ENCODE measurements around the gene EWSR1.

Gene EWSR1

DNA sequence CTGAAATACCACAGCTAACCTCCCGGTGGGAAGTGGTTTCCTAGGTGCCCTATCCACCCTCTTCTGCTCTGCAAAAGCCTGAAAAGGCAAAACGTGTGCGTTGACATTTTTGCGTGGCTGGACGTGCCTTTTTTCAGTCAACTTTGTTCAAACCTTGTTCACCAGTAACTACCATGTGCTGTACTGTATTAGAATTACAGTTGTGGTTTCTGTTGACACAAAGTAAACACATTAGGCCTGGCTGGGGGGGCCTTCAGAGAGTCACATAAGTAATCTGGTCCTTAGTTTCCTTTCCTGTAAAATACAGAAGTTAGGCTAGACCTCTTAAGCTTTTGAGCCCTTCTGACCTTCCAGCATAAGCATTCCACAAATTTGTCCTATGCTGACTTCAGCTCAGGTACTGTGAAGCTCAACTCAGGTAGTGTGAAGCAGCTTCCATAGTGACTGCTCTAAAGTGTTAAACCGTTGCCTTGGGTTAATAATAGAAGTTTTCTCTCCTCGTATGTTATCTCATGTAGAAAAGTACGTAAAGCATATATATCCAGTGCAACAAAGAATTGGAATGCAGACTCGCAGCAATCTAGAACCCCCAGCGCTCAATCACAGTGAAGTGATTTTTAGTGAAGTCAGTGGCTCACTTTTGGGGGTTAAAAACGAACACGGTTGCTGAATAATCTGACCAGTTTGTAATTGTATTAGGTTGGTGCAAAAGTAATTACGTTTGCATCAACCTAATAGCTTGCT is 1.8 kb downstream of the EWSR1 start:
- no peak for DNase-seq

- no peak for DNase-seq
Observed at GRCh38 chr22:29270475-29271271, 2.6 kb downstream of the EWSR1 start.

GRCh38 chr22:29272624-29273023 is 4.6 kb downstream of the EWSR1 start:
- no peak for DNase-seq

DNA sequence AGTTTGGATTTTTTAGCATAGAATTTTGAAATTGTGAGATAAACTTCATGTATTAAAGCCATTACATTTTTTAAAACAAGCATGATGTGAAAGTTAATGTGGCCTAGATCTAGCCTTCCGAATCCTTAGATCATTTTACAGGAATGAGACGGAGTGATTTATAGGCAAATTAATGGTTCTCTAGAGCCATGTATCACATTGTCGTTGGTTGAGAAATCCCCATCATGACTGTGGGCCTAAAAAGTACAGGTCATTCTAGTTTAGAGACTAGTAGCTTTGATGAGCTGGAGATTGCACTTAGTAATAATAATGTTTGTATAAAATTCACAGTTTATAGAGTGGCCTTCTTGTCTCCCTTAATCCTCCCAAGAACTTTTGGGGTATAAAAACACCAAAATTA is 7.1 kb downstream of the EWSR1 start:
- DNase-seq: no peak

DNA sequence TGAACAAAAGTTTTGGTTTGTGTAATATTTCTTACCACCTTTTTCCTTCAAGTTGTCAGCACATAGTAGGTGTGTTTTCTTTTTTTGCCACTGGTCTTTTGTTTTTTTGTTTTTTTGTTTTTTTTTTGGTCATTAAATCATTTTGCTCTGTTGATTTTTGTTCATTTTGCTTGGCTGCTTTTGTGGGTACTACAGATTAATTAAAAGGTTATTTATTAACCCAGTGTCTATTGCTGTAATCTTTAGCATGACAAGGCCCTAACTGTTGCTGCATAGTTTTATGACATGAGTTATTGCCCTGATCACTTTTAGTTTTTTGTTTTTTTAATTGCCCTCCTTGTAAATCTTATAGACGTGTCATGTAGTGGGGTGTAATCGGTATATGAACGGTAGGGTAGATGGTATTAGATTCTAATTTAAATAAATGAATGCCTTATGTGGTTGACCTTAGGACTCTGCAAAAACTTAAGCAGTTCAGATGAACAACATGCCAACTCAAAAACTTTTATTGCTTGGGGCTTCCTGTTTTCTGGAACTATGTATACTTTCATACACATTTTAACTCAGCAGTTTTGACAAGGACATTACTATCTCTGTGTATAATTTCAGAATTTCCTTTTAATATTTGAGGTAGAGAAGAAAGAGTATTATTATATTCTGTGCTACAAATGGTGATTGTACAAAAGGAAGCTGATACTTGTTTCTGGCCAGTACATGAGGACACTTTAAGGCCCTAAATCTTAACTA is 7.9 kb downstream of the EWSR1 start:
- DNase-seq: no peak

DNA sequence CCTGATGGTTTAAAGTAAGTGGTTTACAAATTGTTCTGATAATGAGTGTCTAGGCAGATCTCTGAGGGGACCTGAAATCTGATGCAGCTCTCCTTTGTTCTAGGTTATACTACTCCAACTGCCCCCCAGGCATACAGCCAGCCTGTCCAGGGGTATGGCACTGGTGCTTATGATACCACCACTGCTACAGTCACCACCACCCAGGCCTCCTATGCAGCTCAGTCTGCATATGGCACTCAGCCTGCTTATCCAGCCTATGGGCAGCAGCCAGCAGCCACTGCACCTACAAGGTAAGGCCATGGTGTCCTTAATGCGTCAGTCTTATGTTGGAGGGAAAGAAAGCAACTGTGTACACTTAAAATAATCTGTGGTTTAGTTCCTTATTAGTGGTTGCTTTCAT is 9.9 kb downstream of the EWSR1 start:
- DNase-seq: no peak

DNA sequence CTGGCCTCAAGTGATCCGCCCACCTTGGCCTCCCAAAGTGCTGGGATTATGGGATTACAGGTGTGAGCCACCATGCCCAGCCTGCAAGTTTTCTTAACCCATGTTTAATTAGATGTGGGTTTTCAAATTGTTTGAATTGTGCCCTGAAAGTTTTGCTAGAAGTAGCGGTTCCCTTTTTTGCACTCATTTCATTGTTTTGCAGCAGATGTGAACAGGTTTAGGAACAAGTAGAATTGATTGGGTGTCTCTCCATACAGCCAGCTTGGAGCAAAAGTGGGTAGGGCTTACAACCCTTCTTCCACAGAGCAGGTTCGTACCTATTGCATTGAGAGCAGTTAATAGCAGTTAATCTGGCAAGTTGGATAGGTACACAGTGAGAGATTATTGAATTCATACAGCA is 16.1 kb downstream of the EWSR1 start:
- DNase-seq: no peak

GRCh38 chr22:29288837-29289236 is 20.8 kb downstream of the EWSR1 start:
- no peak for DNase-seq

DNA sequence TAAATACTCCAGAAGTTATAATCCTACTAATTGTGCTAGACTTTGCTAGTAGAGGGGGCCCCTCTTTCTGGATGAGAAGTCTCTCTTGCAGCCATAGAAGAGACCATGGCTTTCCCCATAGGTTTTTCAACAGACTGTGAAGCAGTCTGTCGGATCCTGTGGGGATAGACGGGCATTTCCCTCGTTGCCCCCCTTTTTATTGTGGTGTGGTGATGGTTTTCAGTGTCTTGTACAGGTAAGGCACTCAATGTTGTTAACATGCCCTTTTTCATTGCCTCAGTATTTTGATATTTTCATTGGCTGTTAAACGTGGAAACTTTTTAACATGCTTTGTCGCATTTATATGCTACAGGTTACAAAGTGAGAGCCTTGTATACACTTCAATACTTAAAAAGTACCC is 22.0 kb downstream of the EWSR1 start:
- no peak for DNase-seq

- no peak for DNase-seq
Observed at GRCh38 chr22:29291215-29291614, 23.1 kb downstream of the EWSR1 start.

DNA sequence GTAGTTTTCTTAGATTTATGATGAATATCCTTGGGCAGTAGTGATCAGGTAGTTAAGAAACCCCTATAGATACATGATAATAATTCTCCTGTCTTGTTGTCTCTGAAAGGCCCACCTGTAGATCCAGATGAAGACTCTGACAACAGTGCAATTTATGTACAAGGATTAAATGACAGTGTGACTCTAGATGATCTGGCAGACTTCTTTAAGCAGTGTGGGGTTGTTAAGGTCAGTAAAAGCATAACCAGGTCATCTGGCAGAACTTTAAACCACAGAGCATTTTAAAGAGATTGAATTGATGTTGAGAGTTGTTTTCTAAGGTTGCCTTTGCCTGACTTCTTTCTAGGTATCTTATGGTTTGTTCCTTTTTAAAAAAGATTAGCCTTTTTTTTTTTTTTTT is 24.3 kb downstream of the EWSR1 start:
- DNase-seq: no peak

DNA sequence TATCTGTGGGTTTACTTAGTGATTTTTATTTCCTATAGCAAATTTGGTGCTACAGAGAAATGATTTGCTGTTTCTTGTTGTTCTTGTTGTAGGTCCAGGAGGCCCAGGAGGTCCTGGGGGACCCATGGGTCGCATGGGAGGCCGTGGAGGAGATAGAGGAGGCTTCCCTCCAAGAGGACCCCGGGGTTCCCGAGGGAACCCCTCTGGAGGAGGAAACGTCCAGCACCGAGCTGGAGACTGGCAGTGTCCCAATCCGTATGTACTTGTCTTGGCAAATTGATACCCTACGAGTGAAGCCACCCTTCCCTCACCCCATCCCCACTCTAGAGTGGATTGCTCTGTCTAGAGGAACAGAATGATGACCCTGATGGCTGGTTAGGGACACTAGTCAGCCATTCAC is 30.6 kb downstream of the EWSR1 start:
- DNase-seq: no peak

GRCh38 chr22:29299136-29299900 is 31.2 kb downstream of the EWSR1 start:
- no peak for DNase-seq

DNA sequence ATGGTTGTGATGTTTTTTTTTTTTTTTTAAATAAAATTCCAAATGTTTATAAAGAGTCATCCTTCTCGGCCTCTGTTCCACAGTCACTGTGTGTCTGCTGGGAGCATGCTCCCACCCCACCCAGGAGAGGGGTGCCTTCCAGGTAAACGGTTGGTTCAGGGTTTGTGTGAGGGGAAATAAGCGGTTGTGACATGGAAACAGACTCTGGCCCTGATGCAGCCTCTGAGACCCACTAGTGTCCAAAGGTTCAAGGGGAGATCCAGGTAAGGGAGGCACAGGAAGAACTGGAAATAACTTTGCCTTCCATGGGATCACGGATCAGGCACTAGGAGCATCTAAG is 32.4 kb downstream of the EWSR1 start:
- no peak for DNase-seq

DNA sequence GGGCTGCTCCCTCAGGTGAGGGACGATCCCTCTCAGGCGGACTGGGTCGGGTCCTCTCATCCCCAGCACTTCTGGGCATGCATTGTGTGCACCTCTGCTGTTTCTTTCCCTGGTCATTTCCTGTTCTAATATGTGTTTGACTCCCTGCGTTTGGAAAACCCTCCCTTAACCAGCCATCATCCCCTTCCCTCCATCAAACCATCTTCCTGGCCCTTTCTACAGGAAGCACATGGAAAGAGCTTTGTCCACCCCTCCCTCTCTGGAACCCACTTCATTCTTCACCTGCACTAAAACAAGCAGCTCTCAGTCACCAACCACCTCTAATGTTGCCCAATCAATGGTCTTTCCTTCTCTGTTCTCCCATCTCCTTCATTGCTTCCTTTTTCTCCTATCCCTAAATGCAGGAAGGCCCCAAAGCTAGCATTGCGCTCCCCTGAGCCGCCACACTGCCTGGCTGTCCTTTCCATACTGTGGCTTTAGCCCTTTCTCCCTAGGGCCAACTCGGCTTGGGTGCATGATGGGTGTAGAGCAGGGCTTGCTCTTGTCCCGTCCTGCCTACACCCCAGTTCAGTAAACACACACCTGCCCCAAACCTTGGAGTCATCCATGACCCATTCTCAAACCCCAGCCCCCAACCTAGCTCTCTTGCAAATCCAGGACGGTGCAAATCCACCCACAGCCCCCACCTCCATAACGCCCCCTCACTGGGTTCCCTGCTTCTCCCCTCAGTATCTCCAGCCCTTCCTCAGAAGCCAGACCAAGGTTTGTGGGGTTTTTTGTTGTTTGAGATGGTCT is 32.9 kb downstream of the EWSR1 start:
- DNase-seq: no peak

DNA sequence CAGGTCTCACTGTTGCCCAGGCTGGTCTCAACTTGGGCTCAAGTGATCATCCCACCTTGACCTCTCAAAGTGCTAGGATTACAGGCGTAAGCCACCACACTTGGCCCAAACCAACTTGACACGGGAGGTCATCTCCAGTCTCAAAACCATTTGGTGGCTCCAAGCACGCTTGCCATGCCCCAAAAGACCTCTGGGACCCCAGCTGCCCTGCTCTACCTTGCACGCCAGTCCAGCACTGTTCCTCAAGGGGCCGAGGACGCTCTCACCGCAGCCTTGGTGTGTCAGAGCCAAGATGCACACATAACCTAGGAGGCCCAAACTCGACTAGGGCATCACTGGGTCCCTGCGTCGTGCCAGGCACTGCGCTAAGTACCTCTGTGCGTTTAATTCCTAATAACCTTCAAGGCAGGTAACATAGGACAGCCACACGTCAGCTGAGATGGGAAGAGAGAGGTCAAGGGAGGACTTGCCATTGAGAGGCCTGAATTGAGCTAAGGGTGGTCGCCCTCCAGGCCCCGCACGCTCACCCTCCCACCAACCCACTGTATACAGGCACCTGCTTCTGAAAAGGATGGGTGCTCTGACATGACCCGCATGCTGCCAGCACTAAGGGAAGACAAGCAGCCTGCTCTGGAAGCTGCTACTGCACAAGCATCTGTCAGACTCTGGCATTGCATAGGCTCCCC is 33.8 kb downstream of the EWSR1 start:
- DNase-seq: no peak

- DNase-seq: peak; percentile 55 to 76
Observed at GRCh38 chr22:29302402-29302680, 34.3 kb downstream of the EWSR1 start.

GRCh38 chr22:29302681-29303465 is 34.8 kb downstream of the EWSR1 start:
- peak in 1 of 2 experiments; percentile 41 for DNase-seq

DNA sequence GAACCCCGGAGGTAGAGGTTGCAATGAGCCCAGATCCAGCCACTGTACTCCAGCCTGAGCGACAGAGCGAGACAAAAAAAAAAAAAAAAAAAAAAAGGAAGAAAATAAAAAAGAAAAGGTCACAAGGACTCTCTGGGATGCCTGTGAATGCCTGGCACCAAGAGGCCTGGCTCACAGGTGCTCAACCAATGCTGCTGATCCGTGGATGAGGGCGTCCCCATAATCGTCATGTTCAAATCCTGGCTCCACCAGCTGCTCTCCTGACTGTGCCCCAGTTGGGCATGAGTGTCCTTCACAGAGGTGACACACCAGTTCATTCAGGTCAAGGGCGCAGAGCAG is 37.7 kb downstream of the EWSR1 start:
- no peak for DNase-seq

DNA sequence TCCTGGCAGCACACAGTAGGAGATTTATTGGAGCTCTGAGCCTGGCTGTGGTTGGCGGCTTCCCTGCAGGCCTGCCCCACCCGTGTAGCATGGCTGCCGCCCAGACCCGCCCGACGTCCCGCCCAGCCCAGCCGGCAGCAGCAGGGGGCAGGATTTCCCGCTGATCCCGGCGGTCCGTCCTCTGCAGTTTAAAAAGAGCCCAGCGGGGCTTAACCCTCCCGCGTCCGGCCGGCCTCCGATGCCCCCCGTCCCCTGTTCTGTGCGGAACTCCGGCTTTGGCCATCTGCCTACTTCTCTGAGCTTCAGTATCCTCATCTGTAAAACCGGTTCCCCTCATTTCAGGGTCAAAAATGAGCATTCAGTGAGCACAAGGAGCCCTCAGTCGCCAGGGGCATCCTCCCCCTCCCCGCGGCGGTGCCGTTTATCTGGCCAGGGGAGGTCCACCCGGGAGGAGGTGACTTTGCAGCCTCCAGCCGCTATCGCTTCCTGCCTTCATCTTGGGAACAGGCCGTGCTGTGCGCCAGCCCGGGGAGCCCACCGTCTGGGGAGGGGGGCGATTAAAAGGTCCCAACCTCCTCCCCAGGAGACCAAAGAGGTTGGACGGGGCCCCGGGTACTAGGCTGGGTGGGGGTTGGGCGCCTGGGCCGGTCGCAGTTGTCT is 38.2 kb downstream of the EWSR1 start, which contains the start of gene GAS2L1:
TSS of gene GAS2L1 (plus strand) at position 476 of the 660 bp plus-strand sequence. CDS start 1,456 bp downstream, outside the sequence.
- DNase-seq: peak; percentile 56 to 79
